NCI-H2171 (cell line): ENCODE measurements around the gene CLDN25.

Experiments used
- DNase-seq: peaks from one replicate; lab custom pipeline; 2025; lab: John Stamatoyannopoulos, UW

CLDN25 gene

GRCh38 chr11:113808931-113809330 lies 29.3 kb downstream of the CLDN25 start:
- no peak for DNase-seq

DNA sequence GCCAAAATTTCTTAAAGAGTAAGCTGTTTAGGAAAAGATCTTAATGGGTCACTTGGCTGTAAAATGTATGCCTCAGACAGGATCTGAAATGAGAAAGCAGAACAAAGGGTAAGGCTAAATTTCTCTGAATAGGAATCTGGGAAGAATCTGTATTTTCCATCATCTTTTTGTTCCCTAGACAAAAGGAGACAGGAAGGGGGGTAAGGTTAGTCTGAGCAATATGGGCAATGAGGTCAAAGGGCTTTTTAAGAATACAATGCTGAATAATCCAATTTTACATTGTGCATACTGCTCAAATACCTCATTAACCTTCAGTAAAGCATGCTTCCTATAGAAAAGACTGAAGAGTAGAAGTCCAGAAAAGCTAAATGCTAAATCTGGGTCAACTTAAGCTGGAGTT lies 34.6 kb downstream of the CLDN25 start:
- no peak for DNase-seq

DNA sequence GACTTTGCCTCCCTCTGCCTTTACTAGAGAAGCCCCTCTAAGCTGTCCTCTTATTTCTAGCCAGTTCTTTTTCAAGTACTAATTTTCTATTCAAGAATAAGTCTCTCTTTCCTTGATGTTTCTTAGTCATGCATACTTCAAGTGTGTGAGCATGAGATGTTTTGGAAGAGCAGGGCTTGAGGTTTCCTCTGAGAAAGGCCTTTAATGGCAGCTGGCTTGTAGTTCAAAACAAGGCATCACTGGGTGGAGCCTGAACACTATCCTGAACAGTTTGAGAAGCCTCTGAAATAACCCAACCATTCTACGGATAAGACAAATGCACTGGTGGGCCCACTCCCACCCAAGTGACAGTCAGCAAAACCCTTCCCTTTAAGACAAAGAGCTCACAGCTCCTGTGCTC lies 37.6 kb downstream of the CLDN25 start:
- no peak for DNase-seq

GRCh38 chr11:113817626-113818025 lies 38.0 kb downstream of the CLDN25 start:
- DNase-seq, result no peak

- no peak for DNase-seq
Observed at GRCh38 chr11:113818426-113818825, 38.8 kb downstream of the CLDN25 start.

DNA sequence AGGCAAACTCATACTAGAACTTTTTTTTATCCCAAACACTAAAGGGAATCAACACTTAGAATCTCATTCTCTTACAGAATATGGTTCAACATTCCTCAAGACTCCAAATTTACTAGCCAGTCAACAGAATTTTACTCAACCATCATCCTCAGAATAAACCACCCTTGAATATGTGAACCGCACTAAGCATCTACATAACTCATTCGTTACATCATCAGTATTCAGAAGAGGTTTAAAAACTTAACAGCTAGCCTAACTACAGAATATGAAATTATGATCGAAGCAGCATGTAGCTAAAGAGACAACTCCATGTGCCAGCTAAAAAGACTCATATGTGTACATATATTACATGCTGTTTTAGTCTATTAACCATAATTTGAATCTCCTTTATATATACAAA lies 47.9 kb downstream of the CLDN25 start:
- no peak for DNase-seq

- peak; percentile 68 for DNase-seq
Observed at GRCh38 chr11:113828191-113828590, 48.6 kb downstream of the CLDN25 start.

GRCh38 chr11:113829751-113830150 lies 50.2 kb downstream of the CLDN25 start:
- DNase-seq, result no peak
